ENCODE data around the gene PDIA6. TPM values are rescaled to one million over a fixed set of nuclear protein-coding genes. Genes with fewer than 3 reads are reported as not detected.
A peak's percentile ranks its signal among the peaks of the same experiment; 100 is the strongest.

The PDIA6 gene
- total RNA-seq, 1 donor from 2014 or later, result 167 TPM

- no peak for TF ChIP-seq CTCF (IDR thresholded peaks at IDR 0.05)
- Histone ChIP-seq H3K27me3 (ENCODE audit: low read depth) (no peaks in the 10 kb centered on the region), H3K4me3 (no peak overlapping the region), H3K36me3 (peaks cover 15% of the 10 kb centered on the region), H3K27ac (no peak overlapping the region), H3K9me3 (no peaks in the 10 kb centered on the region), H3K4me1 (peaks cover 16% of the 10 kb centered on the region)
- peak; percentile 1 to 26 for ATAC-seq
- intact Hi-C loops (cut with DNase I), result no loop called here
- no peak for DNase-seq
Observed at GRCh38 chr2:10773821-10774341, 38.7 kb downstream of the PDIA6 start.

- Histone ChIP-seq H3K4me3 (no peak overlapping the region), H3K4me1 (peaks cover 16% of the 10 kb centered on the region), H3K27ac (no peak overlapping the region), H3K9me3 (no peaks in the 10 kb centered on the region), H3K36me3 (peaks cover 7% of the 10 kb centered on the region), H3K27me3 (ENCODE audit: low read depth) (no peaks in the 10 kb centered on the region)
- intact Hi-C loops (cut with DNase I), result no loop called here
- DNase-seq, result no peak
- no peak for TF ChIP-seq CTCF (IDR thresholded peaks at IDR 0.05)
- ATAC-seq, result no peak
Observed at GRCh38 chr2:10772868-10773215, 39.7 kb downstream of the PDIA6 start.

DNA sequence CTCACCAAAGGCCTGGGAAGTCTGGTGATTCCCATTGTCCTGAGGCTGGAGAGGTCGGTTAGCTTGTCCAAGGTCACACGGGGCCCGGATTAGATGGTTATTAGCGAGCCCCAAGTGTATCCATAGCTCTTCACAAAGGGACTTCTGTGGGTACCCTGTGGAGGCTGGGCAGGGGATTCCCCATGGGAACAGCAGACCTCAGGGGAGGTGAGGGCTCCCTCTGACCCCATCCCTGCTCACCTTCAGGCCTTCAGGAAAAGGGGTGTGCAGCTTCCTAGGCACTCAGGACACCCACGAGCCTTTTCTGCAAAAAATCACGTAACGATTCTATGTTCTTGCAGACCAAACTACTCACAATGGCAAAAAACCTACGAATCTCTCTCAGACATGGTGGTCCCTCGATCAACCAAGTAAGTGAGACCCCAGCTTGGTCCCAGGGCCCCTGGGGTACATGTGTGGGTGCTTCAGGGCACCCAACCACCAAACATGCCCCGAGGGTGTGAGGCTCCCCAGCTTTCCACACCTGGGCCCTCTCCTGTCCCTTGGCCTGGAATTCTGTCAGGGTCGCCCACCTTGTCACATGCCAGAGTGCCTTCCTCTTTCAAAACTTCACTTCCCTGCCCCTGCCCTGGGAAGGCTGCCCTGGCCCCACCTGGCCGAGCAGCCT is 40.3 kb downstream of the PDIA6 start:
- no peaks in the 10 kb centered on the region for H3K27me3 ChIP-seq (ENCODE audit: low read depth)
- intact Hi-C loops (cut with DNase I), result no loop called here
- ATAC-seq (no peak), DNase-seq (no peak)
- no peak overlapping the region for H3K4me3 ChIP-seq
- H3K9me3 ChIP-seq, result no peaks in the 10 kb centered on the region
- H3K4me1 ChIP-seq, result peaks cover 16% of the 10 kb centered on the region
- peaks cover 2% of the 10 kb centered on the region for H3K36me3 ChIP-seq
- H3K27ac ChIP-seq, result no peak overlapping the region
- TF ChIP-seq CTCF (IDR thresholded peaks at IDR 0.05), result no peak

- H3K4me1 ChIP-seq, result peaks cover 16% of the 10 kb centered on the region
- no peaks in the 10 kb centered on the region for H3K27me3 ChIP-seq (ENCODE audit: low read depth)
- H3K9me3 ChIP-seq, result no peaks in the 10 kb centered on the region
- no peak for TF ChIP-seq CTCF (IDR thresholded peaks at IDR 0.05)
- DNase-seq (no peak), ATAC-seq (no peak)
- H3K36me3 ChIP-seq, result no peaks in the 10 kb centered on the region
- no peak overlapping the region for H3K27ac ChIP-seq
- no peak overlapping the region for H3K4me3 ChIP-seq
- intact Hi-C loops (cut with DNase I), result no loop called here
Observed at GRCh38 chr2:10771786-10772185, 40.8 kb downstream of the PDIA6 start.

- TF ChIP-seq CTCF (IDR thresholded peaks at IDR 0.05), result no peak
- Histone ChIP-seq H3K9me3 (no peaks in the 10 kb centered on the region), H3K27me3 (ENCODE audit: low read depth) (no peaks in the 10 kb centered on the region), H3K4me1 (peaks cover 16% of the 10 kb centered on the region), H3K4me3 (no peak overlapping the region), H3K27ac (no peak overlapping the region), H3K36me3 (no peaks in the 10 kb centered on the region)
- intact Hi-C loops (cut with DNase I), result no loop called here
- no peak for ATAC-seq
- DNase-seq, result no peak
Observed at GRCh38 chr2:10770956-10771750, 41.4 kb downstream of the PDIA6 start.

Data from lower lobe of right lung (tissue), 2 donors.